Thyroid gland (tissue), 4 donors: ENCODE measurements around the gene TOGARAM1. TPM values are rescaled to one million over a fixed set of nuclear protein-coding genes. Genes with fewer than 3 reads are reported as not detected.

Experiments
- DNase-seq, 2 donors: peaks; one replicate each; pipeline ENCODE4 v3.0.0-alpha.2; 2019
- H3K27ac ChIP-seq, 3 donors: fragments of 200-600 bp; sonication (generic); 1 replicate in 2 of 3; 2 replicates in 1 of 3; pipeline ENCODE4 v1.5.1; 2016 to 2019; ENCODE audit warnings: mild to moderate bottlenecking in 1 of 3, moderate library complexity in 1 of 3
- H3K27me3 ChIP-seq: fragments of 200-600 bp; sonication (generic); one replicate; pipeline ENCODE4 v1.5.1; 2019
- H3K36me3 ChIP-seq, 2 donors: fragments of 200-600 bp; sonication (generic); one replicate each; pipeline ENCODE4 v1.5.1; 2016 to 2019
- H3K4me1 ChIP-seq, 2 donors: fragments of 200-600 bp; sonication (generic); one replicate each; pipeline ENCODE4 v1.5.1; 2017 to 2019
- H3K4me3 ChIP-seq, 3 donors: fragments of 200-600 bp; sonication (generic); replicated peaks in 1 of 3; 1 replicate in 2 of 3; 2 replicates in 1 of 3; pipeline ENCODE4 v1.5.1; 2016; ENCODE audit warnings: mild to moderate bottlenecking in 1 of 3
- H3K9me3 ChIP-seq: fragments of 200-600 bp; sonication (generic); one replicate; pipeline ENCODE4 v1.5.1; 2017
- POLR2A ChIP-seq, 2 donors: fragments of 450-650 bp; IDR thresholded peaks; one replicate each; pipeline ENCODE4 v1.6.1; 2017; ENCODE audit warnings: antibody characterized with exemption in 2 of 2, mild to moderate bottlenecking in 2 of 2, moderate library complexity in 1 of 2
- WGBS, 2 donors: methylation state at CpG; one replicate each; pipeline ENCODE4 v1.1.5; 2017; 5-methylcytosine and 5-hydroxymethylcytosine counted together
- intact Hi-C: fragments of 100-400 bp; cut with DNase I; formaldehyde crosslinking; loops from one replicate; pipeline ENCODE4 v1.15.1; 2023
- small RNA-seq: library from RNA; depleted of rRNA; stranded (forward); fragments of <200 nt; gene quantifications from one replicate; pipeline ENCODE3, GENCODE V24; 2016
- total RNA-seq, 4 donors: library from RNA; depleted of rRNA; stranded (reverse); fragments of >200 nt; gene quantifications; one replicate each; pipeline ENCODE4 v1.2.3, GENCODE V29; 2016
- TF ChIP-seq, protein P1 (sequence below), 6 experiments: fragments of 200-600 bp in 3 of 6; fragments of 450-650 bp in 3 of 6; sonication (generic) in 3 of 6; IDR thresholded peaks; one replicate each; pipeline ENCODE4 v1.5.1; 2016 to 2019; ENCODE audit warnings: antibody characterized with exemption in 6 of 6, mild to moderate bottlenecking in 2 of 6, inconsistent platforms in 1 of 6, moderate library complexity in 1 of 6

Gene TOGARAM1
- total RNA-seq, 4 donors from 2014 or later = 30.3 to 54.8 (median 36.2) TPM

DNA sequence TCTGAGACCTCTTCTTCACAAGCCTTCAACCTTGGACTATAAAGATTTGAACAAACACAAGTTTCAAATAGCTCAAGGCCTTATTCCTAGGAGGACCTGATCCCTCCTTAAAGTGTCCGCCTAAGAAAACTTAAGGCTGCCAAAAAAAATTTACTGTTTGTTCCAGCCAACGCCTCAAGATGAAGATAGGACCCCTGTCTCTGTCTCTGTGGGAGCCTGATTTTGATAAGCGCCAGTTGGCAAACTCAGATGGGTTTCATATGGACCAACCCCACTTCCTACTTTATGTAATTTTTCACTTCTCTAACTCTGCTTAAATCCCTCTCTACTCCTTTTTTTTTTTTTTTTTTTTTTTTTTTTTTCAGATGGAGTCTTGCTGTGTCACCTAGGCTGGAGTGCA, 161.3 kb downstream of the TOGARAM1 start:
- intact Hi-C loops = no loop called here
- no peak for DNase-seq
- H3K36me3 ChIP-seq = peaks cover 27 to 34% of the 10 kb centered on the region in 2 donors

More for the DNA sequence above, 161.3 kb downstream of the TOGARAM1 start:
- Histone ChIP-seq H3K9me3 (no peaks in the 10 kb centered on the region), H3K4me3 (no peak overlapping the region), H3K27me3 (no peaks in the 10 kb centered on the region), H3K4me1 (no peaks in the 10 kb centered on the region), H3K27ac (no peak overlapping the region)
- no peak for TF ChIP-seq POLR2A (IDR thresholded peaks at IDR 0.05)
- TF ChIP-seq, protein P1, sequence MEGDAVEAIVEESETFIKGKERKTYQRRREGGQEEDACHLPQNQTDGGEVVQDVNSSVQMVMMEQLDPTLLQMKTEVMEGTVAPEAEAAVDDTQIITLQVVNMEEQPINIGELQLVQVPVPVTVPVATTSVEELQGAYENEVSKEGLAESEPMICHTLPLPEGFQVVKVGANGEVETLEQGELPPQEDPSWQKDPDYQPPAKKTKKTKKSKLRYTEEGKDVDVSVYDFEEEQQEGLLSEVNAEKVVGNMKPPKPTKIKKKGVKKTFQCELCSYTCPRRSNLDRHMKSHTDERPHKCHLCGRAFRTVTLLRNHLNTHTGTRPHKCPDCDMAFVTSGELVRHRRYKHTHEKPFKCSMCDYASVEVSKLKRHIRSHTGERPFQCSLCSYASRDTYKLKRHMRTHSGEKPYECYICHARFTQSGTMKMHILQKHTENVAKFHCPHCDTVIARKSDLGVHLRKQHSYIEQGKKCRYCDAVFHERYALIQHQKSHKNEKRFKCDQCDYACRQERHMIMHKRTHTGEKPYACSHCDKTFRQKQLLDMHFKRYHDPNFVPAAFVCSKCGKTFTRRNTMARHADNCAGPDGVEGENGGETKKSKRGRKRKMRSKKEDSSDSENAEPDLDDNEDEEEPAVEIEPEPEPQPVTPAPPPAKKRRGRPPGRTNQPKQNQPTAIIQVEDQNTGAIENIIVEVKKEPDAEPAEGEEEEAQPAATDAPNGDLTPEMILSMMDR (IDR thresholded peaks at IDR 0.05) = no peak
- 92 to 96% methylated on average over 3 of the region's 3 CpGs for WGBS, 2 donors

Small RNAs within 50 kb of the gene (small RNA-seq; reads per million reads assigned to genes)
- not detected for gene RF00151
- 11,570 reads per million, percentile 100 among the genes with 10 or more reads in this experiment for gene SNORD127

Other genes with a start within 250 kb of the TOGARAM1 start
- gene KLHL28, start 243 bp upstream of the TOGARAM1 start, total RNA-seq = 10 to 100 TPM; 12.0 to 21.0 (median 13.3) TPM
- gene PRPF39, start 121.9 kb downstream of the TOGARAM1 start, total RNA-seq = 10 to 100 TPM; 33.2 to 47.0 (median 37.6) TPM
- 10 to 100 TPM; 12.3 to 45.1 (median 40.9) TPM for gene FKBP3, start 172.3 kb downstream of the TOGARAM1 start, total RNA-seq
- gene FANCM, start 173.7 kb downstream of the TOGARAM1 start, total RNA-seq = 10 to 100 TPM in 1 of 4 donors, 1 to 10 TPM in 3; 4.2 to 15.7 (median 7.6) TPM